Activated CD4-positive, alpha-beta T cell treated with anti-CD3 and anti-CD28 coated beads for 36 hours (primary cell): Measurements from ENCODE around the gene RPL27A. TPM values are rescaled to one million over a fixed set of nuclear protein-coding genes. Genes with fewer than 3 reads are reported as not detected.
A peak's percentile ranks its signal among the peaks of the same experiment; 100 is the strongest.

Experiments
- ATAC-seq: fragments of 200-7000 bp; cut with Tn5 transposase; one replicate; pipeline ENCODE4 v1.10.0; 2021; ENCODE audit warnings: mild to moderate bottlenecking, moderate library complexity
- CTCF ChIA-PET: fragments of 350-600 bp; sonication (Branson Sonifier 250); formaldehyde crosslinking; loops from one replicate; lab custom pipeline; 2021; ENCODE audit warnings: antibody characterized with exemption; lab: Charles Lee
- POLR2A ChIA-PET: fragments of 350-600 bp; sonication (Branson Sonifier 250); formaldehyde crosslinking; loops from one replicate; lab custom pipeline; 2021; ENCODE audit warnings: antibody characterized with exemption, inconsistent platforms; lab: Charles Lee
- DNase-seq: peaks from one replicate; pipeline ENCODE4 v3.0.0-alpha.2; 2020
- H3K27ac Mint-ChIP-seq: one replicate; pipeline ENCODE4 v1.8.0; 2021; ENCODE audit warnings: mixed read lengths
- H3K27me3 Mint-ChIP-seq: one replicate; pipeline ENCODE4 v1.8.0; 2021; ENCODE audit warnings: mixed read lengths
- H3K36me3 Mint-ChIP-seq: one replicate; pipeline ENCODE4 v1.8.0; 2021; ENCODE audit warnings: low read depth, mixed read lengths
- H3K4me1 Mint-ChIP-seq: one replicate; pipeline ENCODE4 v1.8.0; 2021; ENCODE audit warnings: mixed read lengths
- H3K4me3 Mint-ChIP-seq: one replicate; pipeline ENCODE4 v1.8.0; 2021; ENCODE audit warnings: mild to moderate bottlenecking, moderate library complexity, mixed read lengths
- H3K9me3 Mint-ChIP-seq: one replicate; pipeline ENCODE4 v1.8.0; 2021; ENCODE audit warnings: low read depth, mixed read lengths
- intact Hi-C, 2 experiments: fragments of 100-400 bp; cut with DNase I in 1 of 2; cut with micrococcal nuclease in 1 of 2; formaldehyde crosslinking; loops; one replicate each; pipeline versions ENCODE4 v1.14.2 to v1.15.1; 2022 to 2024; cut with DNase I, micrococcal nuclease
- total RNA-seq, 2 experiments: library from RNA; stranded (reverse); gene quantifications; one replicate each; pipeline ENCODE4 v1.2.3, GENCODE V29; 2021

Gene RPL27A
- total RNA-seq, 2 experiments from 2014 or later = 688 to 1,021 TPM

DNA sequence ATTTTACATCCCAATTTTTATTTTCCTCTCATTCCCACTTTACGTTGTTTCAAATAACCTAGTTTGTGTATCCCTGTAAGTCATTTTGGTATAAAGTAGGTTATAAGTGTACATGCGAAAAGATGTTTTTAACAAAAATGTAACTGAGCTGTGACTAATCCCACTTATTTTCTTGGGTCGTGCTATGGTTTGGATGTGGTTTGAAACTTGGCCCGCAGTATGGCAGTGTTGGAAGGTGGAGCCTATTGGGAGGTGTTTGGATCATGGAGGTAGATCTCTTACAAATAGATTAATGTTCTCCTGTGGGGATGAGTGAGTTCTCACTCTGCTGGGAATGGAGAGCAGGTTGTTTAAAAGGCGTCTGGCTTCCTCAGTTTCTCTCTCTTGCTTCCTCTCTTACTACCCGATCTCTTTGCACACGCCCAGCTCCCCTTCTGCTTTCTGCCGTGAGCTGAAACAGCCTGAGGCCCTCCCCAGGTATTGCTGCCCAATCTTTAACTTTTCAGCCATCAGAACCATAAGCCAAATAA is 7.2 kb downstream of the RPL27A start:
- ChIA-PET CTCF (interaction anchor here (0.7 kb wide), 1 partner anchor 594 kb away, joined by 3 read pairs; no protein-coding TSS in a partner anchor), POLR2A (interaction anchor here (0.5 to 2.2 kb wide), 4 partner anchors 10 to 714 kb away, joined by 3 to 7 read pairs (median 4); no protein-coding TSS in a partner anchor)
- H3K4me1 Mint-ChIP-seq = peaks cover 48% of the 10 kb centered on the region
- intact Hi-C loops = loop anchor here (1.0 to 10.0 kb wide), 12 partner anchors 55 to 1765 kb away; partner anchors contain the start of genes ADM (in 1 of the 2), AKIP1 (in 1 of the 2), AMPD3 (in 1 of the 2) and EIF3F (in 1 of the 2)
- ATAC-seq = no peak
- H3K27ac Mint-ChIP-seq = peak overlapping the region; percentile 98
- no peak for DNase-seq
- no peaks in the 10 kb centered on the region for H3K9me3 Mint-ChIP-seq
- no peaks in the 10 kb centered on the region for H3K27me3 Mint-ChIP-seq
- peaks cover 76% of the 10 kb centered on the region for H3K36me3 Mint-ChIP-seq
- peak overlapping the region; percentile 94 for H3K4me3 Mint-ChIP-seq

GRCh38 chr11:8690374-8691342 is 8.1 kb downstream of the RPL27A start:
- no peak for DNase-seq
- intact Hi-C loops = no loop called here
- peaks cover 39% of the 10 kb centered on the region for H3K4me1 Mint-ChIP-seq
- POLR2A ChIA-PET = interaction anchor here (2.2 kb wide), 1 partner anchor 9 kb away, joined by 7 read pairs; no protein-coding TSS in a partner anchor
- no peaks in the 10 kb centered on the region for H3K27me3 Mint-ChIP-seq
- peaks cover 72% of the 10 kb centered on the region for H3K36me3 Mint-ChIP-seq
- H3K4me3 Mint-ChIP-seq = peak overlapping the region; percentile 94
- H3K9me3 Mint-ChIP-seq = no peaks in the 10 kb centered on the region
- no peak for ATAC-seq
- H3K27ac Mint-ChIP-seq = no peak overlapping the region
- CTCF ChIA-PET = interaction anchor here (0.7 to 1.2 kb wide), 2 partner anchors 26 to 595 kb away, joined by 3 read pairs; no protein-coding TSS in a partner anchor

DNA sequence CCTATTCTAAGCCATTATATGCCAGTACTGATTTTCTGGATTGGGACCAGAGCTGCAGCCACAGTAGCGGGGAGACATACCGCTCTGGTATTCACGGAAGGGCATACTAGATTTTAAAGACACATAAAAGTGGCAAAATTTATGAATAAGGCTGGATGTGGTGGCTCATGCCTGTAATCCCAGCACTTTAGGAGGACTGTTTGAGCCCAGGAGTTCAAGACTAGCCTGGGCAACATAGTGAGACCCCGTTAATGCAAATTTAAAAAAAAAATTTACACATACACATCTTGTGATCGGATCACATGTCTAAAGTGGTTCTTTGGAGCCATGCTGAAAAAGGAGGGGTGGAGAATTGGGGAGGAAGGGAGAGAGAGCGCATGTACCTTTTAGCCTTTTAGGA is 9.0 kb downstream of the RPL27A start:
- H3K4me1 Mint-ChIP-seq = peaks cover 30% of the 10 kb centered on the region
- no peak for DNase-seq

DNA sequence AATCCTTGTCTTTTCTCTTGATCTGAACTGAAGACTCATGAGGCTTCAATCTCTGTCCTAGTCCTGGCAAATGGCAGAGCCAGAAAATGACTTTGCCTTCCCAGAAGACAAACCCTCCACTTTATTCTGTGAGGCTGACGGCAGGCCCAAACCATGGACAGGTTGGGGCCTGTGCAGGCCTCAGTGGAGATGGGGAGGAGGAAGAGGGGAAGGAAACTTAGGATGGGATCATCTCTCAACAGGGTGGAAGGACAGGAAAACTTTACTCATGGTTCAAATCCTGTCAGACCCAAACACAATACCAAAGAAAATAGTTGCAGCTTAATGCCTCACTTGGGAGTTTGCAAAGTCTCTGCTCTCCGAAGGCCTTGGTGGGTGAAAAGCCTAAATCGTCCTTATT is 9.8 kb downstream of the RPL27A start:
- POLR2A ChIA-PET = no interaction called here
- ATAC-seq (no peak), DNase-seq (no peak)
- no peak overlapping the region for H3K4me3 Mint-ChIP-seq
- CTCF ChIA-PET = no interaction called here
- no peaks in the 10 kb centered on the region for H3K9me3 Mint-ChIP-seq
- intact Hi-C loops = no loop called here
- H3K36me3 Mint-ChIP-seq = peaks cover 60% of the 10 kb centered on the region
- H3K27ac Mint-ChIP-seq = no peak overlapping the region
- peaks cover 23% of the 10 kb centered on the region for H3K4me1 Mint-ChIP-seq
- no peaks in the 10 kb centered on the region for H3K27me3 Mint-ChIP-seq

More for the DNA sequence above, 9.0 kb downstream of the RPL27A start:
- intact Hi-C loops = no loop called here
- no peaks in the 10 kb centered on the region for H3K27me3 Mint-ChIP-seq
- no peak for ATAC-seq
- H3K4me3 Mint-ChIP-seq = no peak overlapping the region
- peaks cover 68% of the 10 kb centered on the region for H3K36me3 Mint-ChIP-seq
- POLR2A ChIA-PET = no interaction called here
- no peaks in the 10 kb centered on the region for H3K9me3 Mint-ChIP-seq
- CTCF ChIA-PET = no interaction called here
- no peak overlapping the region for H3K27ac Mint-ChIP-seq

DNA sequence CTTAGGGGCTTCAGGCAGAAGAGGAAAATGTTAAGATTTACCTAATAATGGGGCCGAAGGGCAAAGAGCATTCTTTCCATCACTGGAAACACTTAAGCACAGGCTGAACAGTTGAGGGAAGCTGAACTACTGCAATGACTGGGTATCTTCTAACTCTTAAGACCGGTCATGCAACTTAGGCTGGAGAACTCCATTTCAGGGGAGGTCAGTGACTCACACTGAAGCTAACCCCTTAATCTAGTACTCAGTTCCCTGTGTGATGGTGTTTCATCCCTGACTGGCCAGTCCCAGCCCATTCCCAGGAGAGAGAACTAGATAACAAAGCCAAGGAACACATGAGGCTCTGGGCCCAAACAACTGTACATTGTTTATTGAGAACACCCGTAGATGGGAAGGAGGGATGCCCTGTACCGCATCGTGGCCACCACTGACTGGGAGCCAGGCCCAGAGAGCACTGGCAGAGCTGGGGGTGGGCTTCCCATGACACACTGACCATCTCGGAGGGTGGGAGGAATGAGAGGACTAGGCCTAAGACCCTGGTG is 10.5 kb downstream of the RPL27A start:
- Mint-ChIP-seq H3K9me3 (no peaks in the 10 kb centered on the region), H3K27me3 (no peaks in the 10 kb centered on the region), H3K4me3 (no peak overlapping the region), H3K36me3 (peaks cover 53% of the 10 kb centered on the region), H3K4me1 (peaks cover 17% of the 10 kb centered on the region), H3K27ac (no peak overlapping the region)
- POLR2A ChIA-PET = no interaction called here
- no peak for ATAC-seq
- CTCF ChIA-PET = no interaction called here
- no peak for DNase-seq
- intact Hi-C loops = no loop called here

DNA sequence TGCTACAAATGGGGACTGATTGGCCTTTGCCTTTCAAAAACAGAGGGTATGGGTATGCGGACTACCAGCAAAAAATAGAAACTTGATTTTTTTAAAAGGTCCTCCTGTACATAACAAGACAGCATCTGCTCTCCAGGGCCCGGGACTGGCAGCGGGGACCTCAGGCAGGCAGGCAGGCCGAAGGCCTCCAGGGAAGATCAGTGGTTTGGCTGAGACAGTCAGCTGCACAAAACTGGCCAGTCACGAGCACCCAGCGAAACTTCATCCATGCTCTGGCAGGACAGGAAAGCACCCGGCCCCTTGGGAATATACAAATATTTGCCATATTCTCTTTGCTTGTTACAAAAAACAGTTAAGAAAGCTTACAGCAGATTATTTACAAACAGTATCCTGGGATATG is 11.0 kb downstream of the RPL27A start:
- peaks cover 15% of the 10 kb centered on the region for H3K4me1 Mint-ChIP-seq
- H3K4me3 Mint-ChIP-seq = no peak overlapping the region
- no peak overlapping the region for H3K27ac Mint-ChIP-seq
- H3K36me3 Mint-ChIP-seq = peaks cover 49% of the 10 kb centered on the region
- H3K9me3 Mint-ChIP-seq = no peaks in the 10 kb centered on the region
- H3K27me3 Mint-ChIP-seq = no peaks in the 10 kb centered on the region
- POLR2A ChIA-PET = interaction anchor here (0.5 kb wide), 2 partner anchors 37 to 63 kb away, joined by 3 to 4 read pairs; no protein-coding TSS in a partner anchor
- CTCF ChIA-PET = no interaction called here
- DNase-seq (no peak), ATAC-seq (no peak)
- intact Hi-C loops = no loop called here

DNA sequence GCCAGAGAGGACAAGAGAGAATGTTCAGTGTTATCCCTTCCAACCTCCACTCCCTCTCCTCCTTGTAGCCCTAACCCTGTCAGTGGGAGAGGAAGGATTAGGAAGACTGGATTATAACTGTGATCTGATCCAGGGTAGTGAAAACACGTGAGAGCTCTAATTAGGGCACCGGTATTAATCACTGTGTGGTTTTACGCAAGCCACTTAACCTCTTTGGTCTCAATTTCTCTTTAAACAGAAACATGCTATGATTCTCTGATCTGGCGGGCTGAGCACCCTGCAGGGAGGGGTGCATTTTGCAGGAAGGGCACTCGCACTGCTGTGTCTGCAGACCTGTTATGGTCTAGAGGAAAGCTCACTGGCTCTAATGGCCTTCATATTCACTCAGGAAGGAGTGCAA is 11.5 kb downstream of the RPL27A start:
- intact Hi-C loops = no loop called here
- no peak overlapping the region for H3K27ac Mint-ChIP-seq
- no peak overlapping the region for H3K4me3 Mint-ChIP-seq
- H3K27me3 Mint-ChIP-seq = no peaks in the 10 kb centered on the region
- peaks cover 12% of the 10 kb centered on the region for H3K4me1 Mint-ChIP-seq
- ChIA-PET POLR2A (interaction anchor here (0.5 kb wide), 2 partner anchors 37 to 64 kb away, joined by 3 to 4 read pairs; no protein-coding TSS in a partner anchor), CTCF (no interaction called here)
- ATAC-seq = no peak
- peaks cover 44% of the 10 kb centered on the region for H3K36me3 Mint-ChIP-seq
- DNase-seq = no peak
- H3K9me3 Mint-ChIP-seq = no peaks in the 10 kb centered on the region

DNA sequence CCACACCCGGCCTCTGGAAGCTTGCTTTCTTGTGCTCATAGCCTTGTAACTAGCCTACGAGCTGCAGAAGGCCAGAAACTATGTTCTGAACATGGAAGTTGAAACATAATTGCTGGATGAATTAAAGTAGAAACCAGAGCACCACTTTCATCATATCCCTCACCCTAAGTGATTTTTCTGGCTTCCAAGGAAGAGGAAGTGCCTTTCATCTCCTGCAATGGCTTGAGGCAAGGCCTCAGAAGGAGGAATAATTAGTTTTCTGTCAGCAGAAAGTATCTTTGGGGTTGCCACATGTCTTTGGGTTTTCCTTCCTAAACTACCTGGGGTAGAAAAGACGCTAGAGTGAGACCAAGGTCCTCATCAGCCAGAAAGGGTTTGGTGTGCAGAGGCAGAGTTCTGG is 14.5 kb downstream of the RPL27A start:
- Mint-ChIP-seq H3K27me3 (no peaks in the 10 kb centered on the region), H3K27ac (no peak overlapping the region), H3K9me3 (no peaks in the 10 kb centered on the region), H3K36me3 (peaks cover 24% of the 10 kb centered on the region), H3K4me1 (no peaks in the 10 kb centered on the region), H3K4me3 (no peak overlapping the region)
- DNase-seq (no peak), ATAC-seq (no peak)
- ChIA-PET POLR2A (interaction anchor here (1.3 kb wide), 1 partner anchor 14 kb away, joined by 3 read pairs; the partner anchor contains the start of genes RPL27A and TRIM66), CTCF (no interaction called here)
- intact Hi-C loops = no loop called here

DNA sequence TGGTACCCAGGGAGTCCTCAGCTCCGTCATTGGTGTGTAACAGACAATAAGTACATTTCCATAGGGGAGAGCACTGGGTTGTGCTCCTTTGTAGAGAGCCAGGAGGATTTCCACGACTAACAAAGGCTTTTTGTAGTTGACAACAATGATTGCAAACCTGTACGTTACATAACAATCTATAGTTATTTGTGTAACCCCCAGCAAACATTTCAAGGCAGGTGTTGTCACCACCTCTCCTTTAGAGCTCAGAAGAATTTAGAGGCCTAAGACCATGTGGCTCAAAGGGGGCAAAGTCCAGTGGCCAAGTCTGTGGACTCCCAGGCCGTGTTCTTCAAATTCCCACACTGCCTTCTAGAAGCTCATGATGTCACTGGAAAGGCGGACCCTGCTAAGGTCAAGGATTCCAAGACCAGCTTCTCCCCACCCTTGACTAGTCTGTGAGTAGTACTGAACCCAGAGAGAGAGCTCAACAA is 15.8 kb downstream of the RPL27A start:
- Mint-ChIP-seq H3K4me3 (no peak overlapping the region), H3K27me3 (no peaks in the 10 kb centered on the region), H3K4me1 (no peaks in the 10 kb centered on the region), H3K9me3 (no peaks in the 10 kb centered on the region), H3K36me3 (peaks cover 17% of the 10 kb centered on the region), H3K27ac (no peak overlapping the region)
- ChIA-PET CTCF (interaction anchor here (0.8 kb wide), 1 partner anchor 43 kb away, joined by 3 read pairs; no protein-coding TSS in a partner anchor), POLR2A (interaction anchor here (0.7 to 2.4 kb wide), 2 partner anchors 8 to 10 kb away, joined by 3 to 7 read pairs; no protein-coding TSS in a partner anchor)
- intact Hi-C loops = no loop called here
- ATAC-seq (no peak), DNase-seq (no peak)

GRCh38 chr11:8698917-8699441 is 16.4 kb downstream of the RPL27A start:
- ATAC-seq (no peak), DNase-seq (no peak)
- POLR2A ChIA-PET = interaction anchor here (2.4 kb wide), 1 partner anchor 9 kb away, joined by 7 read pairs; no protein-coding TSS in a partner anchor
- Mint-ChIP-seq H3K27me3 (no peaks in the 10 kb centered on the region), H3K36me3 (peaks cover 15% of the 10 kb centered on the region), H3K4me3 (no peak overlapping the region), H3K9me3 (no peaks in the 10 kb centered on the region), H3K27ac (no peak overlapping the region), H3K4me1 (no peaks in the 10 kb centered on the region)
- CTCF ChIA-PET = interaction anchor here (0.8 to 1.2 kb wide), 2 partner anchors 42 to 261 kb away, joined by 3 read pairs; no protein-coding TSS in a partner anchor
- intact Hi-C loops = no loop called here
